Panc1 (cell line): ENCODE results near the gene AKT1S1. TPM values are rescaled to one million over a fixed set of nuclear protein-coding genes. Genes with fewer than 3 reads are reported as not detected.
"Not testable (repeated sequence)": the region's sequence is repeated elsewhere in the genome, so short reads cannot be mapped to it uniquely, and the experiment has no call there.

ENCODE experiments used
- ATAC-seq: fragments of 200-7000 bp; cut with Tn5 transposase; 2 replicates; pipeline ENCODE4 v1.9.1; 2020; ENCODE audit warnings: mild to moderate bottlenecking, moderate library complexity
- BruUV-seq: library from RNA; stranded (reverse); fragments of 400-500 nt; replicated peaks from 2 replicates; lab custom pipeline; 2021; lab: Mats Ljungman, UMichigan
- CTCF ChIA-PET: fragments of 300-600 bp; sonication (Branson Sonifier 250); formaldehyde crosslinking; loops from one replicate; lab custom pipeline; 2022; ENCODE audit warnings: antibody characterized with exemption; lab: Charles Lee
- POLR2A ChIA-PET: fragments of 300-600 bp; sonication (Branson Sonifier 250); formaldehyde crosslinking; loops from one replicate; lab custom pipeline; 2022; ENCODE audit warnings: antibody characterized with exemption; lab: Charles Lee
- DNase-seq: peaks from one replicate; pipeline ENCODE4 v3.0.0-alpha.2; 2010; ENCODE audit warnings: low read depth, low spot score
- H3K27ac ChIP-seq: 2 replicates; pipeline ENCODE4 v1.5.1; 2011; ENCODE audit warnings: mild to moderate bottlenecking, low read length, inconsistent platforms
- H3K27me3 ChIP-seq: fragments of 200-500 bp; sonication (Bioruptor generic); 2 replicates; pipeline ENCODE4 v1.6.0; 2014; ENCODE audit warnings: low read length, inconsistent platforms; ENCODE audit not compliant: control insufficient read depth, insufficient read depth
- H3K36me3 ChIP-seq: fragments of 200-500 bp; sonication (Bioruptor generic); 2 replicates; pipeline ENCODE4 v1.5.1; 2014; ENCODE audit warnings: inconsistent platforms, mild to moderate bottlenecking, low read length, moderate library complexity; ENCODE audit not compliant: control insufficient read depth, insufficient read depth
- H3K4me1 ChIP-seq: 2 replicates; pipeline ENCODE4 v1.5.1; 2011; ENCODE audit warnings: inconsistent platforms, mild to moderate bottlenecking, low read length, moderate library complexity; ENCODE audit not compliant: control insufficient read depth, insufficient read depth
- H3K4me3 ChIP-seq, 2 experiments: 2 replicates each; pipeline ENCODE4 v1.5.1; 2011 to 2012; ENCODE audit warnings: low read depth in 2 of 2, low read length in 2 of 2, mild to moderate bottlenecking in 2 of 2, inconsistent platforms in 1 of 2, moderate library complexity in 1 of 2
- H3K9me3 ChIP-seq: fragments of 200-500 bp; sonication (Bioruptor generic); 2 replicates; pipeline ENCODE4 v1.5.1; 2014; ENCODE audit warnings: low read depth, mild to moderate bottlenecking, inconsistent platforms, low read length, moderate library complexity; ENCODE audit not compliant: control insufficient read depth, insufficient read depth
- POLR2AphosphoS5 ChIP-seq: IDR thresholded peaks from 2 replicates; pipeline ENCODE4 v1.6.1; 2012; ENCODE audit warnings: mild to moderate bottlenecking, low read depth, low read length, moderate library complexity
- SIN3A ChIP-seq: IDR thresholded peaks from 2 replicates; pipeline ENCODE4 v1.6.1; 2012; ENCODE audit warnings: low read depth, mild to moderate bottlenecking, low read length, moderate library complexity, borderline replicate concordance; ENCODE audit not compliant: insufficient read depth
- TCF7L2 ChIP-seq: IDR thresholded peaks from 2 replicates; pipeline ENCODE4 v1.6.1; 2011; ENCODE audit warnings: mild to moderate bottlenecking, low read depth, low read length, inconsistent platforms
- in situ Hi-C: cut with HindIII; loops from 2 replicates; pipeline ENCODE4 v1.10.0; 2016; ENCODE audit warnings: low sequenced_read_pairs, low pct_unique_long_range_greater_than_20kb
- intact Hi-C: fragments of 100-400 bp; cut with micrococcal nuclease; formaldehyde crosslinking; loops from one replicate; pipeline ENCODE4 v1.10.0; 2022; ENCODE audit not compliant: unreplicated experiment
- total RNA-seq: library from RNA; stranded (reverse); gene quantifications from one replicate; pipeline ENCODE4 v1.2.1, GENCODE V29; 2021; ENCODE audit not compliant: unreplicated experiment
- TF ChIP-seq, protein P1 (sequence below): fragments of 450-650 bp; IDR thresholded peaks from 2 replicates; pipeline ENCODE4 v1.5.1; 2017; ENCODE audit warnings: mild to moderate bottlenecking
- TF ChIP-seq, protein P2 (sequence below), 2 experiments: IDR thresholded peaks; 2 replicates each; pipeline ENCODE4 v1.6.1; 2011 to 2012; ENCODE audit warnings: low read depth in 2 of 2, control low read depth in 1 of 2, low read length in 1 of 2, mild to moderate bottlenecking in 1 of 2, moderate library complexity in 1 of 2; ENCODE audit not compliant: insufficient read depth in 1 of 2

The AKT1S1 gene
- total RNA-seq, 1 experiment from 2014 or later = 92.8 TPM

GRCh38 chr19:49925486-49925885, 48.3 kb upstream of the AKT1S1 start:
- DNase-seq (no peak), ATAC-seq (no peak)
- in situ Hi-C loops (no loop called here), intact Hi-C loops (no loop called here)
- no peaks in the 10 kb centered on the region for H3K9me3 ChIP-seq
- peaks cover 8% of the 10 kb centered on the region for H3K4me1 ChIP-seq
- CTCF ChIA-PET = no interaction called here
- TF ChIP-seq POLR2AphosphoS5 (no peak), TCF7L2 (no peak), SIN3A (no peak)
- TF ChIP-seq, protein P1, sequence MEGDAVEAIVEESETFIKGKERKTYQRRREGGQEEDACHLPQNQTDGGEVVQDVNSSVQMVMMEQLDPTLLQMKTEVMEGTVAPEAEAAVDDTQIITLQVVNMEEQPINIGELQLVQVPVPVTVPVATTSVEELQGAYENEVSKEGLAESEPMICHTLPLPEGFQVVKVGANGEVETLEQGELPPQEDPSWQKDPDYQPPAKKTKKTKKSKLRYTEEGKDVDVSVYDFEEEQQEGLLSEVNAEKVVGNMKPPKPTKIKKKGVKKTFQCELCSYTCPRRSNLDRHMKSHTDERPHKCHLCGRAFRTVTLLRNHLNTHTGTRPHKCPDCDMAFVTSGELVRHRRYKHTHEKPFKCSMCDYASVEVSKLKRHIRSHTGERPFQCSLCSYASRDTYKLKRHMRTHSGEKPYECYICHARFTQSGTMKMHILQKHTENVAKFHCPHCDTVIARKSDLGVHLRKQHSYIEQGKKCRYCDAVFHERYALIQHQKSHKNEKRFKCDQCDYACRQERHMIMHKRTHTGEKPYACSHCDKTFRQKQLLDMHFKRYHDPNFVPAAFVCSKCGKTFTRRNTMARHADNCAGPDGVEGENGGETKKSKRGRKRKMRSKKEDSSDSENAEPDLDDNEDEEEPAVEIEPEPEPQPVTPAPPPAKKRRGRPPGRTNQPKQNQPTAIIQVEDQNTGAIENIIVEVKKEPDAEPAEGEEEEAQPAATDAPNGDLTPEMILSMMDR = no peak
- TF ChIP-seq, protein P2, sequence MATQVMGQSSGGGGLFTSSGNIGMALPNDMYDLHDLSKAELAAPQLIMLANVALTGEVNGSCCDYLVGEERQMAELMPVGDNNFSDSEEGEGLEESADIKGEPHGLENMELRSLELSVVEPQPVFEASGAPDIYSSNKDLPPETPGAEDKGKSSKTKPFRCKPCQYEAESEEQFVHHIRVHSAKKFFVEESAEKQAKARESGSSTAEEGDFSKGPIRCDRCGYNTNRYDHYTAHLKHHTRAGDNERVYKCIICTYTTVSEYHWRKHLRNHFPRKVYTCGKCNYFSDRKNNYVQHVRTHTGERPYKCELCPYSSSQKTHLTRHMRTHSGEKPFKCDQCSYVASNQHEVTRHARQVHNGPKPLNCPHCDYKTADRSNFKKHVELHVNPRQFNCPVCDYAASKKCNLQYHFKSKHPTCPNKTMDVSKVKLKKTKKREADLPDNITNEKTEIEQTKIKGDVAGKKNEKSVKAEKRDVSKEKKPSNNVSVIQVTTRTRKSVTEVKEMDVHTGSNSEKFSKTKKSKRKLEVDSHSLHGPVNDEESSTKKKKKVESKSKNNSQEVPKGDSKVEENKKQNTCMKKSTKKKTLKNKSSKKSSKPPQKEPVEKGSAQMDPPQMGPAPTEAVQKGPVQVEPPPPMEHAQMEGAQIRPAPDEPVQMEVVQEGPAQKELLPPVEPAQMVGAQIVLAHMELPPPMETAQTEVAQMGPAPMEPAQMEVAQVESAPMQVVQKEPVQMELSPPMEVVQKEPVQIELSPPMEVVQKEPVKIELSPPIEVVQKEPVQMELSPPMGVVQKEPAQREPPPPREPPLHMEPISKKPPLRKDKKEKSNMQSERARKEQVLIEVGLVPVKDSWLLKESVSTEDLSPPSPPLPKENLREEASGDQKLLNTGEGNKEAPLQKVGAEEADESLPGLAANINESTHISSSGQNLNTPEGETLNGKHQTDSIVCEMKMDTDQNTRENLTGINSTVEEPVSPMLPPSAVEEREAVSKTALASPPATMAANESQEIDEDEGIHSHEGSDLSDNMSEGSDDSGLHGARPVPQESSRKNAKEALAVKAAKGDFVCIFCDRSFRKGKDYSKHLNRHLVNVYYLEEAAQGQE (IDR thresholded peaks at IDR 0.05; ENCODE audit: insufficient read depth in 1 of 2, low read depth in 2 of 2, low read length in 1 of 2) = no peak
- no peaks in the 10 kb centered on the region for H3K27me3 ChIP-seq
- H3K4me3 ChIP-seq = no peak overlapping the region
- no peak overlapping the region for H3K27ac ChIP-seq
- POLR2A ChIA-PET = no interaction called here
- H3K36me3 ChIP-seq = no peaks in the 10 kb centered on the region; the same call in none of the 2 replicates
- BruUV-seq = no TSS peak

- H3K27me3 ChIP-seq, CTCF ChIA-PET, DNase-seq, in situ Hi-C loops, intact Hi-C loops, H3K4me3 ChIP-seq, BruUV-seq, H3K9me3 ChIP-seq, H3K36me3 ChIP-seq, H3K27ac ChIP-seq, POLR2A ChIA-PET, ATAC-seq, H3K4me1 ChIP-seq: not testable (repeated sequence)
Measured at GRCh38 chr19:49924881-49925210, 47.7 kb upstream of the AKT1S1 start.

DNA sequence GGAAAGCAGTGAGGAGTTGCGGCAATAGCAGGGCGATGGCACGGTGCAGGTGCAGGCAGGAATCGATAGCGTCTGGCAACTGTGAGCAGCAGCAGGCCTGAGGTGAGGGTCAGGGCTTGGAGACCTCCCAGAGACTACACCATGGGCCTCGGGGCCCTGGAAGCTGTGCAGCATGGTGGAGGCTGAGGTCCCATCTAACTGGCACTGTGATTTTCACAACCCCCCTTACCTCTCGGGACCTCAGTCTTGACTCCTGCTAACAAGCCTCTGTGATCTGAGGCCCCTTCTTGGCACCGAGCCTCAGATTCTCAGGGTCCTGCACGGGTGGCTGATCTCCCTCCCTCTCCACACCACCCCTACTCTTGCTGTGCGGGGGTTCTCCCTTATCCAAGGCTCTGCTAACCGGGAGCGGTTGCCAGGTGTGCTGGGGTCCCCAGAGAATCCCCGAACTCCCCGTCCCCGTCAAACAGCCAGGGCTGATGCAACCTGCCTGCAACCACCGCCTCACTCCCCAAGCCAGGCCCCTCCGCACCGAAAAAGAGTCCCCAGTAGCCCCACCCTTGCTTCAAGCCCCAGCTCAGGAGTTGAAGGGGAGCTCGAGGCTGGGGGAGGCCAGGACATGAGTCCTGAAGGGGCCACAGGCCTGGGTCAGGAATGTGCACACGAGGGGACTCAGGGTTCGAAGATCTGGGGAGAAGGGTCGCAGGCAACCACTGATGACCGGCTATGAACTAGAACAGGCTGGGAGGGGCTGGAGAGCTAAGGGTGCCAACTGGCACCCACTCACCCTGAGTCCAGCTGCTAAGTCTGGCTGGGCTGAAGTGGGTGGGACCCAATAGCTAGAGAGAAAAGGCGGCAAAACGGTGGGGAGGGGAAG, 47.1 kb upstream of the AKT1S1 start:
- BruUV-seq = no TSS peak
- POLR2A ChIA-PET = no interaction called here
- ATAC-seq = no peak
- TF ChIP-seq POLR2AphosphoS5 (no peak), SIN3A (no peak), TCF7L2 (no peak)
- H3K27me3 ChIP-seq = no peaks in the 10 kb centered on the region
- in situ Hi-C loops (no loop called here), intact Hi-C loops (no loop called here)
- H3K4me1 ChIP-seq = peaks cover 7% of the 10 kb centered on the region; the same call in 1 of the 2 replicates
- CTCF ChIA-PET = no interaction called here
- DNase-seq = no peak
- no peaks in the 10 kb centered on the region; the same call in none of the 2 replicates for H3K36me3 ChIP-seq
- H3K27ac ChIP-seq = peak overlapping the region; percentile 48; the same call in 1 of the 2 replicates
- H3K4me3 ChIP-seq = no peak overlapping the region
- no peaks in the 10 kb centered on the region for H3K9me3 ChIP-seq
